Stomach smooth muscle (tissue), 2 donors: Measurements from ENCODE around the gene RPTOR.

Source experiments
- H3K27ac ChIP-seq: one replicate; pipeline ENCODE4 v1.7.0; 2013; ENCODE audit warnings: mild to moderate bottlenecking, low read length, inconsistent platforms
- H3K27me3 ChIP-seq, 2 donors: one replicate each; pipeline ENCODE4 v1.7.0; 2013; ENCODE audit warnings: low read length in 2 of 2; ENCODE audit not compliant: insufficient read depth in 2 of 2, control insufficient read depth in 1 of 2
- H3K36me3 ChIP-seq, 2 donors: one replicate each; pipeline ENCODE4 v1.7.0; 2013; ENCODE audit warnings: low read length in 2 of 2; ENCODE audit not compliant: control insufficient read depth in 2 of 2, insufficient read depth in 2 of 2
- H3K4me1 ChIP-seq: one replicate; pipeline ENCODE4 v1.7.0; 2013; ENCODE audit warnings: low read length; ENCODE audit not compliant: control insufficient read depth, insufficient read depth
- H3K4me3 ChIP-seq, 2 donors: one replicate each; pipeline ENCODE4 v1.7.0; 2013; ENCODE audit warnings: low read length in 2 of 2
- H3K9ac ChIP-seq, 2 donors: one replicate each; pipeline ENCODE4 v1.7.0; 2013; ENCODE audit warnings: low read length in 2 of 2, mild to moderate bottlenecking in 1 of 2
- H3K9me3 ChIP-seq, 2 donors: one replicate each; pipeline ENCODE4 v1.7.0; 2013; ENCODE audit warnings: low read length in 2 of 2; ENCODE audit not compliant: control insufficient read depth in 2 of 2
- donor health status: healthy.
- donor health status: Pancreatic carcinoma.

RPTOR gene

DNA sequence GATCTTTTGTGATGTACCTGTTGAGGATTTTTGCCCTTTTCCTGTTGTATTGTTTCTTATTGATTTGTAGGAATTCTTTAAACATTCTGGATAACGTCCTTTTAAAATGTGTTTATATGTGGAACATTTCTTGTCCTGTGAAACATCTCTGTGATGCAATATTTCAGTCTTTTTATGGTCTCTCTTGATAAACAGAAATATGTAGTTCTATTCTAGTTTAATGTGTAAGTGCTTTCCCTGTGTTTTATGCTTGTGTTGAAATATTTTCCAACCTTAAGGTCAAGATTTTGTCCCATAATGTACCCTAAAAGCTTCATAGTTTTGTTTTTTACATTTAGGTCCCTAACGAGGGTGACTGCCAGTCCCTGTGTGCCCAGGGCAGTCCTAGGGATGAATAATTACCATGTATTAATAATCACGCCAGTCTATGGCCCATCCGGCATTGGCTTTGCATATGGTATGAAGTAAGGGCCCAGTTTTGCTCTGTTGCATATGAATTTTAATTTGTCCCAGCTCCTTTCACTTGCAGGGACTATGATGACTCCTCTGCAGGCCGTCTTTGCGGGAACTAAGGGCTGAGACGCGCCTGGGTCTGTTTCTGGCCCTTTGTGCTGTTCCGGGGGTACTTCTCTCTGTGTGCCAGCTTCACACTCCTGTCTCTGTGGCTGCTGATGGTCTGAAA lies 44.2 kb downstream of the RPTOR start:
- H3K9ac ChIP-seq = no peak overlapping the region

GRCh38 chr17:80591788-80592187 lies 47.1 kb downstream of the RPTOR start:
- Histone ChIP-seq H3K36me3 (no peaks in the 10 kb centered on the region), H3K4me3 (no peak overlapping the region), H3K27me3 (no peaks in the 10 kb centered on the region), H3K9ac (no peak overlapping the region), H3K4me1 (no peaks in the 10 kb centered on the region), H3K27ac (no peak overlapping the region), H3K9me3 (no peaks in the 10 kb centered on the region)

More for the DNA sequence above, 44.2 kb downstream of the RPTOR start:
- Histone ChIP-seq H3K4me1 (no peaks in the 10 kb centered on the region), H3K4me3 (no peak overlapping the region), H3K27me3 (no peaks in the 10 kb centered on the region), H3K9me3 (no peaks in the 10 kb centered on the region), H3K36me3 (no peaks in the 10 kb centered on the region), H3K27ac (no peak overlapping the region)

DNA sequence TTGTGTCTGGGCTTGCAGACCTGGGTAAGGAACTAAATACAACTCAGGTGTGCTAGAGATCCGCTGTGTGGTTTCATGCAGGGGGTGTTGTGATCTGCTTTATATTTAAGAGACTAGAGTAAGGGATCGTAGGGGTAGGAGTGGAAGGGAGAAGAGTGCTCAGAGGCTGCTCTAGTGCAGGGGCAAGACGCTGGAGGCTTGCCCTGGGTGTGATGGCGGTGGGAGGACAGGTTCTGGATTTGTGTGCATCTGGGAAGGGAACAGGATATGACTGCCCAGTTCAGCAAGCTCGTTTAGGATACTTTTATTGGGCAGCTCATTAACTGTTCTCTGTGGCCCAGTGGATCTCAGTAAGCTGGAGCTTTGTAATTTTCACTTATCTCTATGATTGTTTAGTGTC lies 47.6 kb downstream of the RPTOR start:
- H3K4me1 ChIP-seq = no peaks in the 10 kb centered on the region
- no peak overlapping the region for H3K4me3 ChIP-seq
- H3K27me3 ChIP-seq = no peaks in the 10 kb centered on the region
- no peak overlapping the region for H3K27ac ChIP-seq
- H3K9ac ChIP-seq = no peak overlapping the region
- H3K36me3 ChIP-seq = no peaks in the 10 kb centered on the region
- no peaks in the 10 kb centered on the region for H3K9me3 ChIP-seq

GRCh38 chr17:80593181-80593580 lies 48.5 kb downstream of the RPTOR start:
- Histone ChIP-seq H3K4me1 (no peaks in the 10 kb centered on the region), H3K4me3 (no peak overlapping the region), H3K9ac (no peak overlapping the region), H3K9me3 (no peaks in the 10 kb centered on the region), H3K36me3 (no peaks in the 10 kb centered on the region), H3K27ac (no peak overlapping the region), H3K27me3 (no peaks in the 10 kb centered on the region)

- Histone ChIP-seq H3K27ac (no peak overlapping the region), H3K9ac (no peak overlapping the region), H3K36me3 (no peaks in the 10 kb centered on the region), H3K4me1 (peaks cover 5% of the 10 kb centered on the region), H3K9me3 (no peaks in the 10 kb centered on the region), H3K4me3 (no peak overlapping the region), H3K27me3 (no peaks in the 10 kb centered on the region)
Observed at GRCh38 chr17:80594431-80595269, 50.0 kb downstream of the RPTOR start.

DNA sequence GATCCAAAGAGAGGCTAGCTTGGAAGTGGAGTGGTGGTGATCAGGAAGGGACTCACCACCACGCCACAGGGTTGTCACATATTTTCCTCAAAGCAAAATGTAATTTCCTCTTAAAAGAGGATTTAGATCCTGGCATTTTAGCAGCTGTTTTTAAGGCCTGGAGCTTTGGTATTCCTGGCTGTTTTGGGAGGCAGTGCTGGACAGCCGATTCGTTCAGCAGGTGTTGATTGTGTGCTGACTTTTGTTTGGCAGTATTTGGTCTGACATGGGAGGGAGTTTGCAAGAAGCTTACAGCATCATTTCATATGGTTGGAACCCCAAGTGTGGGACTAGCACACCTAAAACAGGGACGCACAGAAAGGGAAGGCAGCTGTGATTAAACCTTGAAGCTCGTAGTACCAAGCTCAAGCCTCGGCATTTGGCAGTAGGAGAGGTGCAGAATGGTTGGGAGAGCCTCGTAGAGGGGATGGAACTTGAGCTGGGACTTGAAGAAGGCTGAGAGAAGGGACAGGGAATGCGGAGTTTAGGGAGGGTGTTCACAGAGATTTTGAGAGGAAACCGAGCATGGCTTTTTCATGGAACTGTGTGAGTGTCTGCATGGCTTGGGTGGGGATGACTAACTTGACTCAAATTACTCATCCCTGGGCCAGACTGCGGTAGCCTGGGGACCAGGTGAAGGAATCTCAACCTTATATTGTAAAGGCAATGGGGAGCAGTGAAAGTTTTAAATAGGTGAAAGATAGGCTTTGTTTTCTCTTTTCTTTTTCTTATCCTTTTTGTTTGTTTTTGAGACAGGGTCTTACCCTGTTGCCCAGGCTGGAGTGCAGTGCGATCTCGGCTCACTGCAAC lies 52.3 kb downstream of the RPTOR start:
- H3K27me3 ChIP-seq = no peaks in the 10 kb centered on the region
- no peaks in the 10 kb centered on the region for H3K36me3 ChIP-seq
- peaks cover 5% of the 10 kb centered on the region for H3K4me1 ChIP-seq
- no peak overlapping the region for H3K9ac ChIP-seq
- no peak overlapping the region for H3K4me3 ChIP-seq
- no peak overlapping the region for H3K27ac ChIP-seq
- H3K9me3 ChIP-seq = no peaks in the 10 kb centered on the region

DNA sequence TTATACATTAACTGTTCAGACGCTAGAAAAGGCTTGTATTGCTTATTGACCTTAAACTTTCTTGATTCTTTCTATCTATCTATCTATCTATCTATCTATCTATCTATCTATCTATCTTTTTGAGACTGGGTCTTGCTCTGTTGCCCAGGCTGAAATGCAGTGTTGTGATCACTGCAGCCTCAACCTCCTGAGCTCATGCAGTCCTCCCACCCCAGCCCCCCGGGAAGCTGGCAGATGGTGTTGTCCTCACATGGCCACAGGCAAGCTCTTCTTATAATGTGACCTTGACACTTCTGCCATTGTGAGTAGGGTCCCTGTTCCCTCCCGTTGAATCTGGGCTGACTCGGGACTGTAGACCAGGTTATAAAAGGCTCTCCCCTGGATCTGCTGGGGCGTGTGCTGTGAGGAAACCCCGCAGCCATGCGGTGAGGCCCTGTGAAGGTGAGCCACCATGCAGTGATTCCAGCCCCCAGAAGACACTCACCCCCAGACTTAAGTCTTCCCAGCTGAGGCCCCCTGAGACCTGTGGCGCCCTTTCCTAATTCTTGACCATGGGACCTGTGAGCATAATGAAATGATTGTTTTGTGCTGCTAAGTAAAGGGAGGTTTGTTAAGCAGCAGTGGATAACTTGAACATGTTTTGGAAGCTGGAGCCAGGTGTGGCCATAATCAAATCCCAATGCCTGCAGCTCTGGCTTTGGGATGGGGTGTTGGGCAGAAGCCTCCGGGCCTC lies 54.3 kb downstream of the RPTOR start:
- Histone ChIP-seq H3K36me3 (no peaks in the 10 kb centered on the region), H3K4me1 (peaks cover 9% of the 10 kb centered on the region), H3K9me3 (no peaks in the 10 kb centered on the region), H3K27ac (no peak overlapping the region), H3K9ac (no peak overlapping the region), H3K27me3 (no peaks in the 10 kb centered on the region), H3K4me3 (no peak overlapping the region)

DNA sequence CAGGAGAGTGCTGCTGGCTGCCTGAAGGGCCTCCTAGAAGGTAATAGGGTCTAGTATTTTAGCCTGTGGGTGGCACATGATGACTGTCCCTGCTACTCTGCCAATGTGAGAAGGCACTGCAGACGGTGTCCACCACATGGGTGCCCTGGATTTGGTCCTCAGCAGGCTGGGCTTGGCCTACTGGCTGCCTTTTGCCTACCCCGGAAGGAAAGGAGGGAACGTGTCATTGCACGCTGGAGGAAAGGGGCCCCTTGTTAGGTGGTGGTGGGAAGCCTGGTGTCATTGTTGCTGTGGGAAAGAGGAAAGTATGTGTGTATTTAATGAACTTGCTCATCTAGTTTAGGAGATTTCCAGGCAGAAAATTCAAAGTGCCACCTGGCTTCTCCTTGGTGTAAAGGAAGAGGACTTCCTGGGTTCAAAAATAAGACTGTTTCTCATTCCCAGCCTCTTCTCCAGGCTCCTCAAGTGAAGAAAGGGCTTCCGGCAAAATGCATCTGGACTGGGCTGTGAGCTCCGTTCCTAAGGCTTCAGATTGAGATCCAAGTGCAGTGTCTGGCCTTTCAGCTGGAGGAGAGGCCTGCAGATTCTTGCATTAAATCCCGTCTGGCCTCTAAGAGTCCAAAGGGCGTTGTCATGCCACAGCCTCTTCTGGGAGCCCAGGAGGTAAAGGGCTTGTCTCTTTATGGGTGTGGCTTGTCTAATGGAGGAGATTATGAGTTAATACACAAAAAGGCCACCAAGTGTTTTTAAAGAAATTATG lies 55.1 kb downstream of the RPTOR start:
- H3K9ac ChIP-seq = no peak overlapping the region

DNA sequence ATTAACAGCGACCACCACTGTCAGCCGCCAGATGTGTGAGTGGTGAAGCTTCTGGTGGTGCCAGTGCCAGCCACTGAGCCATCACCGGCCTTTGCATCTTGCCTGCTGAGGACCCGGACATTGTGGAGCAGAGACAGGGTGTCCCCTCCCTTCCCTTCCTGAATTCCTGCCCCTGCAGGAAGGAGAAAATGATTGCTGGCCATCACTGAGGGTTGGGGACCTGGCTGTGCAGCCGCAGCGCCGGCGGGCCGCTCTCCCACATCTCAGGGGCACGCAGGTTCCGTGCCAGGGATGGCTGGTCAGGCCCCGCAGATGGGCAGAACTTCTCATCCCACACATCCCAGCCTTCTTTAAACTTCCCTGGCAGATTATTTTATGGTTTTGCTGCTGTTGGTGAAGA lies 56.5 kb downstream of the RPTOR start:
- Histone ChIP-seq H3K27me3 (no peaks in the 10 kb centered on the region), H3K27ac (no peak overlapping the region), H3K4me1 (peaks cover 9% of the 10 kb centered on the region)

More for the DNA sequence above, 55.1 kb downstream of the RPTOR start:
- H3K27me3 ChIP-seq = no peaks in the 10 kb centered on the region
- no peaks in the 10 kb centered on the region for H3K9me3 ChIP-seq
- H3K27ac ChIP-seq = no peak overlapping the region
- H3K36me3 ChIP-seq = no peaks in the 10 kb centered on the region
- peaks cover 9% of the 10 kb centered on the region for H3K4me1 ChIP-seq
- no peak overlapping the region for H3K4me3 ChIP-seq

More for the DNA sequence above, 56.5 kb downstream of the RPTOR start:
- Histone ChIP-seq H3K36me3 (no peaks in the 10 kb centered on the region), H3K4me3 (no peak overlapping the region), H3K9me3 (no peaks in the 10 kb centered on the region), H3K9ac (no peak overlapping the region)
